ENCODE measurements around the gene KCNG2. TPM values are rescaled to one million over a fixed set of nuclear protein-coding genes. Genes with fewer than 3 reads are reported as not detected.

Gene KCNG2
- total and polyA plus RNA-seq, 2 of the 8 experiments (the other 6 are each of a cell fraction or from before 2014, with no cell fraction given) = 0.19 to 0.74 TPM

- TF ChIP-seq PHF8 (conservative IDR thresholded peaks at IDR 0.05; ENCODE audit: low read depth, low read length) = no peak
- TF ChIP-seq CEBPB (IDR thresholded peaks at IDR 0.05; ENCODE audit: low read depth, low read length) = no peak
- no peak for TF ChIP-seq FOSL1 (IDR thresholded peaks at IDR 0.05; ENCODE audit: insufficient read depth, low read depth, low read length)
- TF ChIP-seq RXRA (IDR thresholded peaks at IDR 0.05; ENCODE audit: insufficient read depth, low read depth, low read length) = no peak
- no peak for TF ChIP-seq CHD1 (IDR thresholded peaks at IDR 0.05; ENCODE audit: low read depth, low read length)
- TF ChIP-seq, protein P1, sequence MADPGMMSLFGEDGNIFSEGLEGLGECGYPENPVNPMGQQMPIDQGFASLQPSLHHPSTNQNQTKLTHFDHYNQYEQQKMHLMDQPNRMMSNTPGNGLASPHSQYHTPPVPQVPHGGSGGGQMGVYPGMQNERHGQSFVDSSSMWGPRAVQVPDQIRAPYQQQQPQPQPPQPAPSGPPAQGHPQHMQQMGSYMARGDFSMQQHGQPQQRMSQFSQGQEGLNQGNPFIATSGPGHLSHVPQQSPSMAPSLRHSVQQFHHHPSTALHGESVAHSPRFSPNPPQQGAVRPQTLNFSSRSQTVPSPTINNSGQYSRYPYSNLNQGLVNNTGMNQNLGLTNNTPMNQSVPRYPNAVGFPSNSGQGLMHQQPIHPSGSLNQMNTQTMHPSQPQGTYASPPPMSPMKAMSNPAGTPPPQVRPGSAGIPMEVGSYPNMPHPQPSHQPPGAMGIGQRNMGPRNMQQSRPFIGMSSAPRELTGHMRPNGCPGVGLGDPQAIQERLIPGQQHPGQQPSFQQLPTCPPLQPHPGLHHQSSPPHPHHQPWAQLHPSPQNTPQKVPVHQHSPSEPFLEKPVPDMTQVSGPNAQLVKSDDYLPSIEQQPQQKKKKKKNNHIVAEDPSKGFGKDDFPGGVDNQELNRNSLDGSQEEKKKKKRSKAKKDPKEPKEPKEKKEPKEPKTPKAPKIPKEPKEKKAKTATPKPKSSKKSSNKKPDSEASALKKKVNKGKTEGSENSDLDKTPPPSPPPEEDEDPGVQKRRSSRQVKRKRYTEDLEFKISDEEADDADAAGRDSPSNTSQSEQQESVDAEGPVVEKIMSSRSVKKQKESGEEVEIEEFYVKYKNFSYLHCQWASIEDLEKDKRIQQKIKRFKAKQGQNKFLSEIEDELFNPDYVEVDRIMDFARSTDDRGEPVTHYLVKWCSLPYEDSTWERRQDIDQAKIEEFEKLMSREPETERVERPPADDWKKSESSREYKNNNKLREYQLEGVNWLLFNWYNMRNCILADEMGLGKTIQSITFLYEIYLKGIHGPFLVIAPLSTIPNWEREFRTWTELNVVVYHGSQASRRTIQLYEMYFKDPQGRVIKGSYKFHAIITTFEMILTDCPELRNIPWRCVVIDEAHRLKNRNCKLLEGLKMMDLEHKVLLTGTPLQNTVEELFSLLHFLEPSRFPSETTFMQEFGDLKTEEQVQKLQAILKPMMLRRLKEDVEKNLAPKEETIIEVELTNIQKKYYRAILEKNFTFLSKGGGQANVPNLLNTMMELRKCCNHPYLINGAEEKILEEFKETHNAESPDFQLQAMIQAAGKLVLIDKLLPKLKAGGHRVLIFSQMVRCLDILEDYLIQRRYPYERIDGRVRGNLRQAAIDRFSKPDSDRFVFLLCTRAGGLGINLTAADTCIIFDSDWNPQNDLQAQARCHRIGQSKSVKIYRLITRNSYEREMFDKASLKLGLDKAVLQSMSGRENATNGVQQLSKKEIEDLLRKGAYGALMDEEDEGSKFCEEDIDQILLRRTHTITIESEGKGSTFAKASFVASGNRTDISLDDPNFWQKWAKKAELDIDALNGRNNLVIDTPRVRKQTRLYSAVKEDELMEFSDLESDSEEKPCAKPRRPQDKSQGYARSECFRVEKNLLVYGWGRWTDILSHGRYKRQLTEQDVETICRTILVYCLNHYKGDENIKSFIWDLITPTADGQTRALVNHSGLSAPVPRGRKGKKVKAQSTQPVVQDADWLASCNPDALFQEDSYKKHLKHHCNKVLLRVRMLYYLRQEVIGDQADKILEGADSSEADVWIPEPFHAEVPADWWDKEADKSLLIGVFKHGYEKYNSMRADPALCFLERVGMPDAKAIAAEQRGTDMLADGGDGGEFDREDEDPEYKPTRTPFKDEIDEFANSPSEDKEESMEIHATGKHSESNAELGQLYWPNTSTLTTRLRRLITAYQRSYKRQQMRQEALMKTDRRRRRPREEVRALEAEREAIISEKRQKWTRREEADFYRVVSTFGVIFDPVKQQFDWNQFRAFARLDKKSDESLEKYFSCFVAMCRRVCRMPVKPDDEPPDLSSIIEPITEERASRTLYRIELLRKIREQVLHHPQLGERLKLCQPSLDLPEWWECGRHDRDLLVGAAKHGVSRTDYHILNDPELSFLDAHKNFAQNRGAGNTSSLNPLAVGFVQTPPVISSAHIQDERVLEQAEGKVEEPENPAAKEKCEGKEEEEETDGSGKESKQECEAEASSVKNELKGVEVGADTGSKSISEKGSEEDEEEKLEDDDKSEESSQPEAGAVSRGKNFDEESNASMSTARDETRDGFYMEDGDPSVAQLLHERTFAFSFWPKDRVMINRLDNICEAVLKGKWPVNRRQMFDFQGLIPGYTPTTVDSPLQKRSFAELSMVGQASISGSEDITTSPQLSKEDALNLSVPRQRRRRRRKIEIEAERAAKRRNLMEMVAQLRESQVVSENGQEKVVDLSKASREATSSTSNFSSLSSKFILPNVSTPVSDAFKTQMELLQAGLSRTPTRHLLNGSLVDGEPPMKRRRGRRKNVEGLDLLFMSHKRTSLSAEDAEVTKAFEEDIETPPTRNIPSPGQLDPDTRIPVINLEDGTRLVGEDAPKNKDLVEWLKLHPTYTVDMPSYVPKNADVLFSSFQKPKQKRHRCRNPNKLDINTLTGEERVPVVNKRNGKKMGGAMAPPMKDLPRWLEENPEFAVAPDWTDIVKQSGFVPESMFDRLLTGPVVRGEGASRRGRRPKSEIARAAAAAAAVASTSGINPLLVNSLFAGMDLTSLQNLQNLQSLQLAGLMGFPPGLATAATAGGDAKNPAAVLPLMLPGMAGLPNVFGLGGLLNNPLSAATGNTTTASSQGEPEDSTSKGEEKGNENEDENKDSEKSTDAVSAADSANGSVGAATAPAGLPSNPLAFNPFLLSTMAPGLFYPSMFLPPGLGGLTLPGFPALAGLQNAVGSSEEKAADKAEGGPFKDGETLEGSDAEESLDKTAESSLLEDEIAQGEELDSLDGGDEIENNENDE (IDR thresholded peaks at IDR 0.05; ENCODE audit: insufficient replicate concordance, low read length) = no peak
- no peak for TF ChIP-seq SIN3A (conservative IDR thresholded peaks at IDR 0.05 in 1 of 2, IDR thresholded peaks at IDR 0.05 in 1 of 2; ENCODE audit: low read depth in 1 of 2, low read length in 2 of 2)
- no peak for TF ChIP-seq RNF2 (IDR thresholded peaks at IDR 0.05; ENCODE audit: borderline replicate concordance, low read depth, low read length, missing control alignments, poor library complexity, severe bottlenecking)
- no peak for TF ChIP-seq NRF1 (IDR thresholded peaks at IDR 0.05; ENCODE audit: low read depth, low read length)
These were observed 9.6 kb upstream of the KCNG2 start (continued) for GRCh38 chr18:79787865-79788733.

All from H1 (cell line).